Measurements from ENCODE around the gene NSMF. TPM values are rescaled to one million over a fixed set of nuclear protein-coding genes. Genes with fewer than 3 reads are reported as not detected.
A peak's percentile ranks its signal among the peaks of the same experiment; 100 is the strongest.
"Not testable (repeated sequence)": the region's sequence is repeated elsewhere in the genome, so short reads cannot be mapped to it uniquely, and the experiment has no call there.

Gene NSMF
- total RNA-seq, 1 donor from 2014 or later: 23.9 TPM

GRCh38 chr9:137454597-137455358 lies 4.4 kb downstream of the NSMF start:
- Histone ChIP-seq H3K27ac (peak overlapping the region; percentile 74), H3K4me1 (peaks cover 19% of the 10 kb centered on the region)
- ATAC-seq: peak; percentile 2

GRCh38 chr9:137454145-137454596 lies 5.0 kb downstream of the NSMF start:
- peaks cover 15% of the 10 kb centered on the region for H3K4me1 ChIP-seq
- DNase-seq (peak; percentile 88), ATAC-seq (peak; percentile 52)
- no peaks in the 10 kb centered on the region for H3K27me3 ChIP-seq
- H3K27ac ChIP-seq: peak overlapping the region; percentile 74
- intact Hi-C loops (cut with DNase I): no loop called here
- peak overlapping the region; percentile 57 for H3K4me3 ChIP-seq
- no peak for TF ChIP-seq CTCF (IDR thresholded peaks at IDR 0.05)
- no peaks in the 10 kb centered on the region for H3K9me3 ChIP-seq
- peaks cover 7% of the 10 kb centered on the region for H3K36me3 ChIP-seq

More at GRCh38 chr9:137454597-137455358, 4.4 kb downstream of the NSMF start:
- no peak for TF ChIP-seq CTCF (IDR thresholded peaks at IDR 0.05)
- intact Hi-C loops (cut with DNase I): no loop called here
- DNase-seq: peak; percentile 71
- Histone ChIP-seq H3K36me3 (peaks cover under 1% of the 10 kb centered on the region), H3K27me3 (no peaks in the 10 kb centered on the region), H3K4me3 (peak overlapping the region; percentile 57), H3K9me3 (no peaks in the 10 kb centered on the region)

GRCh38 chr9:137453643-137454081 lies 5.5 kb downstream of the NSMF start:
- intact Hi-C loops (cut with DNase I): no loop called here
- Histone ChIP-seq H3K4me1 (peaks cover 15% of the 10 kb centered on the region), H3K27ac (no peak overlapping the region), H3K4me3 (peak overlapping the region; percentile 40), H3K36me3 (peaks cover 9% of the 10 kb centered on the region), H3K9me3 (no peaks in the 10 kb centered on the region), H3K27me3 (no peaks in the 10 kb centered on the region)
- DNase-seq (peak; percentile 89), ATAC-seq (peak; percentile 83)
- no peak for TF ChIP-seq CTCF (IDR thresholded peaks at IDR 0.05)

GRCh38 chr9:137452761-137453642 lies 6.1 kb downstream of the NSMF start:
- no peaks in the 10 kb centered on the region for H3K27me3 ChIP-seq
- ATAC-seq: no peak
- peak; percentile 76 for DNase-seq
- peaks cover 14% of the 10 kb centered on the region for H3K4me1 ChIP-seq
- H3K36me3 ChIP-seq: peaks cover 9% of the 10 kb centered on the region
- H3K4me3 ChIP-seq: peak overlapping the region; percentile 40
- intact Hi-C loops (cut with DNase I): no loop called here
- H3K9me3 ChIP-seq: no peaks in the 10 kb centered on the region
- H3K27ac ChIP-seq: no peak overlapping the region
- TF ChIP-seq CTCF (IDR thresholded peaks at IDR 0.05): no peak

- Histone ChIP-seq H3K36me3 (peaks cover 9% of the 10 kb centered on the region), H3K4me3 (no peak overlapping the region), H3K9me3 (no peaks in the 10 kb centered on the region), H3K4me1 (peaks cover 11% of the 10 kb centered on the region), H3K27me3 (no peaks in the 10 kb centered on the region), H3K27ac (no peak overlapping the region)
- ATAC-seq (no peak), DNase-seq (peak; percentile 64)
- no peak for TF ChIP-seq CTCF (IDR thresholded peaks at IDR 0.05)
- intact Hi-C loops (cut with DNase I): no loop called here
Measured at GRCh38 chr9:137452006-137452760, 7.0 kb downstream of the NSMF start.

GRCh38 chr9:137451264-137452005 lies 7.7 kb downstream of the NSMF start:
- peaks cover 11% of the 10 kb centered on the region for H3K4me1 ChIP-seq
- DNase-seq: peak; percentile 7
- H3K4me3 ChIP-seq; H3K27me3 ChIP-seq; H3K27ac ChIP-seq; H3K36me3 ChIP-seq; H3K9me3 ChIP-seq; ATAC-seq; intact Hi-C loops (cut with DNase I): not testable (repeated sequence)

GRCh38 chr9:137450539-137451222 lies 8.5 kb downstream of the NSMF start:
- ATAC-seq; H3K4me3 ChIP-seq; H3K27ac ChIP-seq; H3K36me3 ChIP-seq; H3K9me3 ChIP-seq; H3K27me3 ChIP-seq; intact Hi-C loops (cut with DNase I): not testable (repeated sequence)
- peaks cover 11% of the 10 kb centered on the region for H3K4me1 ChIP-seq
- peak; percentile 17 for DNase-seq

Data from upper lobe of right lung (tissue), 1 donor.